ENCODE data around the gene PLCG1.

DNA sequence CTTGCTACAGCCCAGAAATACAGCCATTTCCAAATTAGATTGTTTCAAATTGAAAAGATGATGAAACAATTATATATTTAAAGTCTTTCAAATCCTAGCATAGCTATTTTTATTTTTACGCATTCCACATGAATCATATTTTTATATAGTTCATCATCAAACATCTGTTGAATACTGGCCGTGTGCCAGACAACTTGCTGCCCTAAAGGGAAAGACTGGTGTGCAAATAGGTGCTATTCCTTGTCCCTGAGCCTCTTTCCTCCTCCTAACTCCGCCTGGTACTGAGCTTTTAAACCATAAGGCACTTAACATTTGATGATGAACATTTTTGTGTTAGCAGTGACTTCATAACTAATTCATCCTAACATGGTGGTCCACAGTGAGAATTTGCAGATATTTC lies 18.7 kb upstream of the PLCG1 start:
- TF ChIP-seq, protein P1, sequence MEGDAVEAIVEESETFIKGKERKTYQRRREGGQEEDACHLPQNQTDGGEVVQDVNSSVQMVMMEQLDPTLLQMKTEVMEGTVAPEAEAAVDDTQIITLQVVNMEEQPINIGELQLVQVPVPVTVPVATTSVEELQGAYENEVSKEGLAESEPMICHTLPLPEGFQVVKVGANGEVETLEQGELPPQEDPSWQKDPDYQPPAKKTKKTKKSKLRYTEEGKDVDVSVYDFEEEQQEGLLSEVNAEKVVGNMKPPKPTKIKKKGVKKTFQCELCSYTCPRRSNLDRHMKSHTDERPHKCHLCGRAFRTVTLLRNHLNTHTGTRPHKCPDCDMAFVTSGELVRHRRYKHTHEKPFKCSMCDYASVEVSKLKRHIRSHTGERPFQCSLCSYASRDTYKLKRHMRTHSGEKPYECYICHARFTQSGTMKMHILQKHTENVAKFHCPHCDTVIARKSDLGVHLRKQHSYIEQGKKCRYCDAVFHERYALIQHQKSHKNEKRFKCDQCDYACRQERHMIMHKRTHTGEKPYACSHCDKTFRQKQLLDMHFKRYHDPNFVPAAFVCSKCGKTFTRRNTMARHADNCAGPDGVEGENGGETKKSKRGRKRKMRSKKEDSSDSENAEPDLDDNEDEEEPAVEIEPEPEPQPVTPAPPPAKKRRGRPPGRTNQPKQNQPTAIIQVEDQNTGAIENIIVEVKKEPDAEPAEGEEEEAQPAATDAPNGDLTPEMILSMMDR (optimal IDR thresholded peaks at IDR 0.05 in 1 of 3, IDR thresholded peaks at IDR 0.05 in 1 of 3, conservative IDR thresholded peaks at IDR 0.05 in 1 of 3; ENCODE audit: extremely low read depth in 1 of 3, insufficient read depth in 2 of 3, low read length in 3 of 3), result no peak
- TF ChIP-seq EZH2 (IDR thresholded peaks at IDR 0.05; ENCODE audit: low read length), result no peak
